ENCODE results near the gene HTR7. TPM values are rescaled to one million over a fixed set of nuclear protein-coding genes. Genes with fewer than 3 reads are reported as not detected.

Gene HTR7
- total RNA-seq, 2 donors from 2014 or later = 5.4 to 9.9 TPM

GRCh38 chr10:90890347-90890746 lies 32.5 kb upstream of the HTR7 start:
- H3K36me3 ChIP-seq = peaks cover 23% of the 10 kb centered on the region

DNA sequence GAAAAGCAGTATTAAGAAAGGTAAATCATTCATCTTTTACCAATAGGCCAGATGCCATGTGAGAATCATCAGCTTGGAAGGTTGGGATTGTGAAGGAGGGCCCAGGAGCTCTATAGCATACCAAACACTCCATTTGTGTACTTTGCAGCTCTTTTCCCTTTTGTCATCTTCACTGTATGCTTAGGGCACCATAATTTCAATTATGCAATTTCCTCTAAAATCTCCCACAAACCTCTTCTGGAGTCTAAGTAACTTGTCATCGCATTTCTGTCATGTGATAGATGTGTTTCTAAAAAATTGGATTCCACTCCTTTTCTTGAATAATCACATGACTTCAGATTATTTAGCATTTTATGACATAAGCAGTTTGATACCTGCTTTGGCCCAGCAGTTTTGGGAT lies 31.8 kb upstream of the HTR7 start:
- ATAC-seq (ENCODE audit: insufficient number of reproducible peaks, low FRiP score, low read depth) (no peak), DNase-seq (ENCODE audit: low spot score) (no peak)
- H3K4me3 ChIP-seq = no peak overlapping the region
- no peaks in the 10 kb centered on the region for H3K9me3 ChIP-seq
- H3K36me3 ChIP-seq = peaks cover 23% of the 10 kb centered on the region
- TF ChIP-seq, protein P1, sequence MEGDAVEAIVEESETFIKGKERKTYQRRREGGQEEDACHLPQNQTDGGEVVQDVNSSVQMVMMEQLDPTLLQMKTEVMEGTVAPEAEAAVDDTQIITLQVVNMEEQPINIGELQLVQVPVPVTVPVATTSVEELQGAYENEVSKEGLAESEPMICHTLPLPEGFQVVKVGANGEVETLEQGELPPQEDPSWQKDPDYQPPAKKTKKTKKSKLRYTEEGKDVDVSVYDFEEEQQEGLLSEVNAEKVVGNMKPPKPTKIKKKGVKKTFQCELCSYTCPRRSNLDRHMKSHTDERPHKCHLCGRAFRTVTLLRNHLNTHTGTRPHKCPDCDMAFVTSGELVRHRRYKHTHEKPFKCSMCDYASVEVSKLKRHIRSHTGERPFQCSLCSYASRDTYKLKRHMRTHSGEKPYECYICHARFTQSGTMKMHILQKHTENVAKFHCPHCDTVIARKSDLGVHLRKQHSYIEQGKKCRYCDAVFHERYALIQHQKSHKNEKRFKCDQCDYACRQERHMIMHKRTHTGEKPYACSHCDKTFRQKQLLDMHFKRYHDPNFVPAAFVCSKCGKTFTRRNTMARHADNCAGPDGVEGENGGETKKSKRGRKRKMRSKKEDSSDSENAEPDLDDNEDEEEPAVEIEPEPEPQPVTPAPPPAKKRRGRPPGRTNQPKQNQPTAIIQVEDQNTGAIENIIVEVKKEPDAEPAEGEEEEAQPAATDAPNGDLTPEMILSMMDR (IDR thresholded peaks at IDR 0.05) = no peak
- no peak overlapping the region for H3K27ac ChIP-seq
- no peaks in the 10 kb centered on the region for H3K4me1 ChIP-seq (ENCODE audit: control insufficient read depth in 1 of 2, low read depth in 2 of 2)
- no peaks in the 10 kb centered on the region for H3K27me3 ChIP-seq (replicated peaks; ENCODE audit: insufficient read depth)

More at GRCh38 chr10:90890347-90890746, 32.5 kb upstream of the HTR7 start:
- no peak overlapping the region for H3K4me3 ChIP-seq
- H3K9me3 ChIP-seq = no peaks in the 10 kb centered on the region
- no peaks in the 10 kb centered on the region for H3K4me1 ChIP-seq (ENCODE audit: control insufficient read depth in 1 of 2, low read depth in 2 of 2)
- no peak overlapping the region for H3K27ac ChIP-seq
- DNase-seq (ENCODE audit: low spot score) (no peak), ATAC-seq (ENCODE audit: insufficient number of reproducible peaks, low FRiP score, low read depth) (no peak)
- no peaks in the 10 kb centered on the region for H3K27me3 ChIP-seq (replicated peaks; ENCODE audit: insufficient read depth)
- TF ChIP-seq, protein P1 (IDR thresholded peaks at IDR 0.05) = no peak

- no peaks in the 10 kb centered on the region for H3K27me3 ChIP-seq (replicated peaks; ENCODE audit: insufficient read depth)
- ATAC-seq (ENCODE audit: insufficient number of reproducible peaks, low FRiP score, low read depth) (no peak), DNase-seq (ENCODE audit: low spot score) (no peak)
- H3K4me1 ChIP-seq (ENCODE audit: control insufficient read depth in 1 of 2, low read depth in 2 of 2) = no peaks in the 10 kb centered on the region
- no peaks in the 10 kb centered on the region for H3K9me3 ChIP-seq
- H3K36me3 ChIP-seq = peaks cover 23% of the 10 kb centered on the region
- H3K4me3 ChIP-seq = no peak overlapping the region
- TF ChIP-seq, protein P1 (IDR thresholded peaks at IDR 0.05) = no peak
- H3K27ac ChIP-seq = no peak overlapping the region
These were observed 30.5 kb upstream of the HTR7 start for GRCh38 chr10:90888387-90888786.

GRCh38 chr10:90887555-90887954 lies 29.7 kb upstream of the HTR7 start:
- TF ChIP-seq, protein P1 (IDR thresholded peaks at IDR 0.05) = no peak
- no peak overlapping the region for H3K4me3 ChIP-seq
- H3K27ac ChIP-seq = no peak overlapping the region
- H3K9me3 ChIP-seq = no peaks in the 10 kb centered on the region
- no peaks in the 10 kb centered on the region for H3K4me1 ChIP-seq (ENCODE audit: control insufficient read depth in 1 of 2, low read depth in 2 of 2)
- DNase-seq (ENCODE audit: low spot score) (no peak), ATAC-seq (ENCODE audit: insufficient number of reproducible peaks, low FRiP score, low read depth) (no peak)
- peaks cover 23% of the 10 kb centered on the region for H3K36me3 ChIP-seq
- no peaks in the 10 kb centered on the region for H3K27me3 ChIP-seq (replicated peaks; ENCODE audit: insufficient read depth)

DNA sequence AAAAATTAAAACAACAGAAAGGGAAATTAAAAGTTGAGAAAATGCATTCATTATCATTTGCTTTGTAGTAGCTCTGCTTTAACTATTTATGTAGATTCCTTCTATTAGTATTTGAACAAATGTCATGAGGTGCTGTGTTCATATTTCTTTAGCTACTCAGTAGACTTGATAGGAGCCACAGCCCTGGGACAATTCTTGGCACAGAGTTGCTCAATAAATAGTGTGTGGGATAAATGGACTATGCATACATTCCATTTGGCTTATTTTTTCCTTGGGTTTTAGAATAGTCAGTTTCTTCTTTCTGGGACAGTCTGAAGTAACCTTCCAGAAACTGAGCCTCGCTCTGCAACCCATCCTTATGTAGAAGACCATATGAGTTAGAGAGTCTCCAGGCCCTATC lies 27.3 kb upstream of the HTR7 start:
- no peaks in the 10 kb centered on the region for H3K9me3 ChIP-seq
- TF ChIP-seq, protein P1 (IDR thresholded peaks at IDR 0.05) = no peak
- no peaks in the 10 kb centered on the region for H3K4me1 ChIP-seq (ENCODE audit: control insufficient read depth in 1 of 2, low read depth in 2 of 2)
- ATAC-seq (ENCODE audit: insufficient number of reproducible peaks, low FRiP score, low read depth) = no peak
- no peak overlapping the region for H3K4me3 ChIP-seq
- no peaks in the 10 kb centered on the region for H3K27me3 ChIP-seq (replicated peaks; ENCODE audit: insufficient read depth)
- H3K27ac ChIP-seq = no peak overlapping the region
- peaks cover 17% of the 10 kb centered on the region for H3K36me3 ChIP-seq
- no peak for DNase-seq (ENCODE audit: low spot score)
